ENCODE data around the gene LPIN2. TPM values are rescaled to one million over a fixed set of nuclear protein-coding genes. Genes with fewer than 3 reads are reported as not detected.

The LPIN2 gene
- total RNA-seq, 1 experiment from 2014 or later = 25.3 TPM

DNA sequence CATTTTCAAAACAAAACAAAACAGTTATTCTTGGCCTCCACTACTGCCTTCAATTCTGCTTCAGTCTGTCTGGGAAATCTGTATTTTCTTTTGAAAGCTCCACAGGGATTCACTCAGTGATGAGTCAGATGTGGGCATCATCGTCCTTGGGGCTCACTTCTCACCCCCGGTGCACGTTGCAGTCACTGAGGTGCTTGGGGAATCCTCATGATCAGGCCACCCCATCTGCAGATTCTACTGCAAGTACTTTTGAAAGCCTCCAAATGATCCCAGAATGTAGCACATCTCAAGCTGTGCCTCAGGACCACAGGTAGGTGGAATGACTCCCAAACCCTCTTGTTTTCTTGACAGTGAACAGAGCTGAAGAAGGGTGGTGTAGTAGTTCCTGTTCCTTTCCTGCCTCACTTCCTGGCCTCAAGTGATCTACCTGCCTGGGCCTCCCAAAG is 34.3 kb downstream of the LPIN2 start:
- H3K4me3 Mint-ChIP-seq (ENCODE audit: unreplicated experiment) = no peak overlapping the region
- no peaks in the 10 kb centered on the region for H3K27me3 Mint-ChIP-seq (ENCODE audit: insufficient read depth, unreplicated experiment)
- no peaks in the 10 kb centered on the region for H3K36me3 Mint-ChIP-seq (ENCODE audit: insufficient read depth, unreplicated experiment)
- H3K4me1 Mint-ChIP-seq (ENCODE audit: low read depth, unreplicated experiment) = peaks cover 29% of the 10 kb centered on the region
- no peaks in the 10 kb centered on the region for H3K9me3 Mint-ChIP-seq (ENCODE audit: unreplicated experiment)
- Histone ChIP-seq H3K36me3 (ENCODE audit: control insufficient read depth, insufficient read depth, low read length) (peaks cover 2% of the 10 kb centered on the region; the same call in 1 of the 2 replicates), H3K27me3 (replicated peaks; ENCODE audit: control insufficient read depth, insufficient read depth, low read length) (no peaks in the 10 kb centered on the region), H3K4me1 (peaks cover 41% of the 10 kb centered on the region), H3K4me3 (ENCODE audit: low read depth, low read length) (no peak overlapping the region), H3K9me3 (no peaks in the 10 kb centered on the region)
- intact Hi-C loops (cut with micrococcal nuclease; ENCODE audit: unreplicated experiment) = no loop called here
- no peak overlapping the region for H3K27ac Mint-ChIP-seq (ENCODE audit: unreplicated experiment)
- TF ChIP-seq, protein P1, sequence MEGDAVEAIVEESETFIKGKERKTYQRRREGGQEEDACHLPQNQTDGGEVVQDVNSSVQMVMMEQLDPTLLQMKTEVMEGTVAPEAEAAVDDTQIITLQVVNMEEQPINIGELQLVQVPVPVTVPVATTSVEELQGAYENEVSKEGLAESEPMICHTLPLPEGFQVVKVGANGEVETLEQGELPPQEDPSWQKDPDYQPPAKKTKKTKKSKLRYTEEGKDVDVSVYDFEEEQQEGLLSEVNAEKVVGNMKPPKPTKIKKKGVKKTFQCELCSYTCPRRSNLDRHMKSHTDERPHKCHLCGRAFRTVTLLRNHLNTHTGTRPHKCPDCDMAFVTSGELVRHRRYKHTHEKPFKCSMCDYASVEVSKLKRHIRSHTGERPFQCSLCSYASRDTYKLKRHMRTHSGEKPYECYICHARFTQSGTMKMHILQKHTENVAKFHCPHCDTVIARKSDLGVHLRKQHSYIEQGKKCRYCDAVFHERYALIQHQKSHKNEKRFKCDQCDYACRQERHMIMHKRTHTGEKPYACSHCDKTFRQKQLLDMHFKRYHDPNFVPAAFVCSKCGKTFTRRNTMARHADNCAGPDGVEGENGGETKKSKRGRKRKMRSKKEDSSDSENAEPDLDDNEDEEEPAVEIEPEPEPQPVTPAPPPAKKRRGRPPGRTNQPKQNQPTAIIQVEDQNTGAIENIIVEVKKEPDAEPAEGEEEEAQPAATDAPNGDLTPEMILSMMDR (IDR thresholded peaks at IDR 0.05; ENCODE audit: insufficient read depth in 1 of 2, low read depth in 1 of 2, low read length in 1 of 2, severe bottlenecking in 1 of 2, unreplicated experiment in 1 of 2) = no peak
- POLR2A ChIA-PET = no interaction called here
- CTCF ChIA-PET = no interaction called here
- DNase-seq = no peak
- BruUV-seq (replicated peaks) = no TSS peak

DNA sequence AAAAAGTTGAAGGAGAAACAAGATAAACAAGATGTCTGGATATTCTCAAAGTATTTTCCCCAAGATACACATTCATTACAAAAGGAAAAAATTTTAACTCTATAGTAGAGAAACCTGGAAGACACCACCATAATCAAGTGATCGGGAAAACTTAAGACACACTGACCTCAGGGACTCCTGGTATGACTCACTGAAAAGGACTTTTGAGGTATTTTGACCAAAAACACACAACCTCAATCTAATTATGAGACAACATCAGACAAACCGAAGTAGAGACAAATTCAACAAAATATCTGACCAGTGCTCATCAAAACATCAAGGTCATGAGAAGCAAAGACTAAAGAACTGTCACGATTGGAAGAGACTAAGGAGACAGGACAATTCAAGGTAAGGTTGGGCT is 34.7 kb downstream of the LPIN2 start:
- POLR2A ChIA-PET = no interaction called here
- H3K9me3 Mint-ChIP-seq (ENCODE audit: unreplicated experiment) = no peaks in the 10 kb centered on the region
- no TSS peak for BruUV-seq (replicated peaks)
- H3K36me3 Mint-ChIP-seq (ENCODE audit: insufficient read depth, unreplicated experiment) = no peaks in the 10 kb centered on the region
- no peak for DNase-seq
- CTCF ChIA-PET = no interaction called here
- no peaks in the 10 kb centered on the region for H3K27me3 Mint-ChIP-seq (ENCODE audit: insufficient read depth, unreplicated experiment)
- peaks cover 38% of the 10 kb centered on the region for H3K4me1 ChIP-seq
- no peaks in the 10 kb centered on the region for H3K27me3 ChIP-seq (replicated peaks; ENCODE audit: control insufficient read depth, insufficient read depth, low read length)
- H3K4me1 Mint-ChIP-seq (ENCODE audit: low read depth, unreplicated experiment) = peaks cover 32% of the 10 kb centered on the region
- H3K36me3 ChIP-seq (ENCODE audit: control insufficient read depth, insufficient read depth, low read length) = peaks cover 2% of the 10 kb centered on the region; the same call in 1 of the 2 replicates
- H3K4me3 Mint-ChIP-seq (ENCODE audit: unreplicated experiment) = no peak overlapping the region
- TF ChIP-seq, protein P1 (IDR thresholded peaks at IDR 0.05; ENCODE audit: insufficient read depth in 1 of 2, low read depth in 1 of 2, low read length in 1 of 2, severe bottlenecking in 1 of 2, unreplicated experiment in 1 of 2) = no peak
- no peak overlapping the region for H3K27ac Mint-ChIP-seq (ENCODE audit: unreplicated experiment)
- no peak overlapping the region for H3K4me3 ChIP-seq (ENCODE audit: low read depth, low read length)
- intact Hi-C loops (cut with micrococcal nuclease; ENCODE audit: unreplicated experiment) = no loop called here
- no peaks in the 10 kb centered on the region for H3K9me3 ChIP-seq

DNA sequence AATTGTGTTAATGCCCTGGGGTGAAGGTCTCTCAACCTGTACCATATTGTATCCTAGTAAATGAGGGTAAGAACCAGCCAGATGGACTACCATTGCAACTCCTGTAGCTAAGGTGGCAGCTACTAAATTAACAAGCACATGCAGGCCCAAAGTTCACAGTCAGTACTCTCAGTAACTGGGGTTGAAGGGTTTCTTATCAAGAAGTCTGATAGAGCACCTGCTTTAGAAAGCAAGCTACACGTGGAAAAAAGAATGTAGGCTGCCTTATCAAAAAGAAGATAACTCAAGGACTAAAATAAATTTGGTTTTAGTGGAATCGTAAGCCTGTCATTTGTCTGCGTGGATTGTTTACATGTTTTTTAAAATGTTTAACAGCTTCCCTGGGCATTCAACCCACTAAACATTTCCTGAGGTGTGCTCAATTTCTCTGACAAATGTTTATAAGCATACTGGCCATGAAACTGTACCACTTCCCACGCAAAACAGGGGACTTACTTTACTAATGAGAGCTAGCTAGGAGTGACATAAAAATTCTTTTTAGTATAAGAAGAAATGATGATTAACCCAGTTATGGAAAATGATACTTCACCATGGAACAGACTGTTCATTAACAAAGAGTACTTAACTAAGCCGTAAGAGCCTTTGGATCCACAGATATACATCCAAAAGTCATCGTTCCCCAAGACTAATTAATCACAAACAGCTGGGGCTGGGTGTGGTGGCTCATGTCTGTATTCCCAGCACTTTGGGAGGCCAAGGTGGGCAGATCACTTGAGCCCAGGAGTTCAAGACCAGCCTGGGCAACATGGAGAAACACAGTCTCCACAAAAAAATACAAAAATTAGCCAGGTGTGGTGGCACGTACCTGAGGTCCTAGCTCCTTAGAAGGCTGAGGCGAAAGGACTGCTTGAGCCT is 36.5 kb downstream of the LPIN2 start:
- no peak for DNase-seq
- no peak overlapping the region for H3K4me3 ChIP-seq (ENCODE audit: low read depth, low read length)
- POLR2A ChIA-PET = interaction anchor here (1.0 kb wide), 1 partner anchor 271 kb away, joined by 4 read pairs; the partner anchor contains the start of gene MYL12A
- TF ChIP-seq, protein P1 (IDR thresholded peaks at IDR 0.05; ENCODE audit: insufficient read depth in 1 of 2, low read depth in 1 of 2, low read length in 1 of 2, severe bottlenecking in 1 of 2, unreplicated experiment in 1 of 2) = no peak
- no peak overlapping the region for H3K4me3 Mint-ChIP-seq (ENCODE audit: unreplicated experiment)
- no TSS peak for BruUV-seq (replicated peaks)
- CTCF ChIA-PET = interaction anchor here (1.6 kb wide), 1 partner anchor 10 kb away, joined by 6 read pairs; no protein-coding TSS in a partner anchor
- H3K36me3 ChIP-seq (ENCODE audit: control insufficient read depth, insufficient read depth, low read length) = peaks cover 2% of the 10 kb centered on the region; the same call in 1 of the 2 replicates
- H3K9me3 ChIP-seq = no peaks in the 10 kb centered on the region
- no peaks in the 10 kb centered on the region for H3K27me3 ChIP-seq (replicated peaks; ENCODE audit: control insufficient read depth, insufficient read depth, low read length)
- H3K27me3 Mint-ChIP-seq (ENCODE audit: insufficient read depth, unreplicated experiment) = no peaks in the 10 kb centered on the region
- H3K9me3 Mint-ChIP-seq (ENCODE audit: unreplicated experiment) = no peaks in the 10 kb centered on the region
- H3K27ac Mint-ChIP-seq (ENCODE audit: unreplicated experiment) = no peak overlapping the region
- intact Hi-C loops (cut with micrococcal nuclease; ENCODE audit: unreplicated experiment) = no loop called here
- peaks cover 7% of the 10 kb centered on the region for H3K36me3 Mint-ChIP-seq (ENCODE audit: insufficient read depth, unreplicated experiment)
- H3K4me1 ChIP-seq = peaks cover 22% of the 10 kb centered on the region
- peaks cover 31% of the 10 kb centered on the region for H3K4me1 Mint-ChIP-seq (ENCODE audit: low read depth, unreplicated experiment)

Data from Caco-2 (cell line).